ENCODE measurements around the gene PKN2. TPM values are rescaled to one million over a fixed set of nuclear protein-coding genes. Genes with fewer than 3 reads are reported as not detected.
A peak's percentile ranks its signal among the peaks of the same experiment; 100 is the strongest.

Gene PKN2
- total and polyA plus RNA-seq, 9 of the 15 experiments (the other 6 are each of a cell fraction or from before 2014, with no cell fraction given) = 4.5 to 25.3 (median 19.2) TPM

DNA sequence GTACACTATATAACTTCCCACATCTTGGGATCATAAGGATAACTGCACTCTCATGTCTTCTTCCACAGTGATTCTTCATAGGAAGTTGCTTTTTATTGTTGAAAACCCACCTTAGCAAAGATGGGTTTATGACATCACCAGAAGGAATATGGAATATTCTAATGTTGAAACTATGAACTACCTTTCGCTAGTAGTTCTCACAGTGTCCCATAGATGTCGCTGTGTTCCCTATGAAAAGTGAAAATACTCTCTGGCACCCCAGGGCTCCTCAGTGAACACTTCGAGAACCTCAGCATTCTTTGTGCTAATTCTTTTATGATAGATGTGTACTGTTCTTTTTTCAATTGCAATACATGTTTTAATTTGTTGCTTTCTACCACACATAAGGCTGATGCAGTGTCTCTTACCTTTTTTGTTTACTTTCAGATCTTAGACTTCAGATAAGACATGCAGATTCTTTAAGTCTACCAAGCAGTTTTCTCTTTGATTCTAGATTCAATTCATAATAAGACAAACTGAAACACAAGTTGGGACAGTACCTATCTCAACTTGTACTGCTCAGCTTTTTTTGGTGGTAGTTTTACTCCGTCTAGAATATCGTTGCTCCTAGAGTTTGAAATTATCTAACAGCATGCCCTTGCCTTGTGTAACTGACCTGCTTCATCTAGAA is 116.4 kb downstream of the PKN2 start (continued):
- TF ChIP-seq KDM4B (IDR thresholded peaks at IDR 0.05; ENCODE audit: borderline replicate concordance in 2 of 2, low read depth in 1 of 2) (no peak), STAT5B (CRISPR knock-in tag; IDR thresholded peaks at IDR 0.05) (no peak), TSC22D4 (tag; IDR thresholded peaks at IDR 0.05) (no peak), RB1 (IDR thresholded peaks at IDR 0.05; ENCODE audit: low read depth) (no peak), ZNF407 (IDR thresholded peaks at IDR 0.05; ENCODE audit: low read depth) (no peak), HNRNPK (IDR thresholded peaks at IDR 0.05; ENCODE audit: low read depth, low read length, poor library complexity, severe bottlenecking) (no peak), TAF15 (IDR thresholded peaks at IDR 0.05; ENCODE audit: low read depth, low read length) (no peak), HMG20B (CRISPR knock-in tag; IDR thresholded peaks at IDR 0.05) (no peak), DDX20 (tag; IDR thresholded peaks at IDR 0.05; ENCODE audit: low read depth) (no peak), ATF7 (IDR thresholded peaks at IDR 0.05) (0 out of 2 replicates have a peak, but pooled peaks have one; percentile 17)
- TF ChIP-seq, protein P1, sequence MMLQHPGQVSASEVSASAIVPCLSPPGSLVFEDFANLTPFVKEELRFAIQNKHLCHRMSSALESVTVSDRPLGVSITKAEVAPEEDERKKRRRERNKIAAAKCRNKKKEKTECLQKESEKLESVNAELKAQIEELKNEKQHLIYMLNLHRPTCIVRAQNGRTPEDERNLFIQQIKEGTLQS (IDR thresholded peaks at IDR 0.05) = 0 out of 2 replicates have a peak, but pooled peaks have one; percentile 36
- TF ChIP-seq, protein P1 (CRISPR knock-in tag; conservative IDR thresholded peaks at IDR 0.05) = no peak

Measured in K562 (cell line).